Body of pancreas (tissue), 4 donors: ENCODE data around the gene DYRK3.

Experiments used
- CTCF ChIP-seq, 7 experiments: fragments of 450-650 bp in 4 of 7; fragments of 200-600 bp in 3 of 7; sonication (generic) in 3 of 7; IDR thresholded peaks; one replicate each; pipeline ENCODE4 v1.5.1; 2016 to 2019; ENCODE audit warnings: antibody characterized with exemption in 7 of 7
- POLR2A ChIP-seq, 3 donors: fragments of 450-650 bp; IDR thresholded peaks; one replicate each; pipeline ENCODE4 v1.6.1; 2016; ENCODE audit warnings: antibody characterized with exemption in 3 of 3, mild to moderate bottlenecking in 2 of 3

- TF ChIP-seq CTCF (IDR thresholded peaks at IDR 0.05), result no peak
- TF ChIP-seq POLR2A (IDR thresholded peaks at IDR 0.05), result no peak
These were observed 23.6 kb downstream of the DYRK3 start for GRCh38 chr1:206658981-206659273.
